ENCODE measurements around the gene AZI2.

The AZI2 gene

GRCh38 chr3:28300345-28300962 lies 48.2 kb downstream of the AZI2 start:
- no peak for DNase-seq

- no peak for DNase-seq
Measured at GRCh38 chr3:28299705-28300104, 48.9 kb downstream of the AZI2 start.

GRCh38 chr3:28295898-28296490 lies 52.6 kb downstream of the AZI2 start:
- no peak for DNase-seq

- no peak for DNase-seq
Measured at GRCh38 chr3:28294667-28295413, 53.8 kb downstream of the AZI2 start.

GRCh38 chr3:28292622-28293021 lies 56.0 kb downstream of the AZI2 start:
- no peak for DNase-seq

GRCh38 chr3:28291577-28291976 lies 57.0 kb downstream of the AZI2 start:
- DNase-seq, result no peak

- DNase-seq, result no peak
Measured at GRCh38 chr3:28290863-28291300, 57.7 kb downstream of the AZI2 start.

GRCh38 chr3:28287046-28287445 lies 61.6 kb downstream of the AZI2 start:
- DNase-seq, result no peak

- DNase-seq, result peak; percentile 14
Measured at GRCh38 chr3:28286595-28286994, 62.0 kb downstream of the AZI2 start.

GRCh38 chr3:28280781-28281180 lies 67.8 kb downstream of the AZI2 start:
- no peak for DNase-seq

- DNase-seq, result no peak
Measured at GRCh38 chr3:28279770-28280169, 68.9 kb downstream of the AZI2 start.

- DNase-seq, result no peak
Measured at GRCh38 chr3:28278918-28279317, 69.7 kb downstream of the AZI2 start.

GRCh38 chr3:28273837-28274236 lies 74.8 kb downstream of the AZI2 start:
- no peak for DNase-seq
